Mucosa of stomach (tissue), 1 donor: Measurements from ENCODE around the gene MAP2K5.

Source experiments
- H3K27me3 ChIP-seq: one replicate; pipeline ENCODE4 v1.7.0; 2013; ENCODE audit warnings: mild to moderate bottlenecking, low read length; ENCODE audit not compliant: control insufficient read depth, insufficient read depth
- H3K36me3 ChIP-seq: one replicate; pipeline ENCODE4 v1.7.0; 2013; ENCODE audit warnings: low read length; ENCODE audit not compliant: control insufficient read depth, insufficient read depth
- H3K4me1 ChIP-seq: one replicate; pipeline ENCODE4 v1.7.0; 2013; ENCODE audit warnings: mild to moderate bottlenecking, low read length; ENCODE audit not compliant: control insufficient read depth, insufficient read depth
- H3K4me3 ChIP-seq: one replicate; pipeline ENCODE4 v1.7.0; 2013; ENCODE audit warnings: low read length
- H3K9ac ChIP-seq: one replicate; pipeline ENCODE4 v1.7.0; 2013; ENCODE audit warnings: mild to moderate bottlenecking, low read length, moderate library complexity
- H3K9me3 ChIP-seq: one replicate; pipeline ENCODE4 v1.7.0; 2013; ENCODE audit warnings: mild to moderate bottlenecking, low read length, moderate library complexity; ENCODE audit not compliant: control insufficient read depth
- donor health status: Pancreatic carcinoma.

The MAP2K5 gene

DNA sequence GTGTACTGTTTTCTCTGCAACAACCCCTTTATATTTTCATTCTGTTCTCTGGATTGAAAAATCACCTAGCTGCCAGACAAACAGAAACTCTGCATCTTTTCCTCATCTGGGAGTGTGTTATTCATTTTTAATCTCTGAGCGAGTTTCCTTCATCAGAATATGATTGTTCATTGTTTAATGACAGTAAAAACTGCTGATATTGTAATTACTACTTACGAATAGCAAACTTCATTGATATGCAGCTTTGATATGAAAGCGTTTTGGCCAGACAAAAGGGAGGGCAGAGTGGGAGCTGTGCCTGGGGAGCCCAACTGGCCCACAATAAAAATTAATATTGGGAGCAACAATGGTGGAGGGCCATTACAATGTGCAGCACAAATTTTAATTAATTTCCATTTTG, 150.1 kb downstream of the MAP2K5 start:
- no peak overlapping the region for H3K9ac ChIP-seq
- no peak overlapping the region for H3K4me3 ChIP-seq
- H3K27me3 ChIP-seq = no peaks in the 10 kb centered on the region
- H3K36me3 ChIP-seq = no peaks in the 10 kb centered on the region
- H3K4me1 ChIP-seq = no peaks in the 10 kb centered on the region
- no peaks in the 10 kb centered on the region for H3K9me3 ChIP-seq

DNA sequence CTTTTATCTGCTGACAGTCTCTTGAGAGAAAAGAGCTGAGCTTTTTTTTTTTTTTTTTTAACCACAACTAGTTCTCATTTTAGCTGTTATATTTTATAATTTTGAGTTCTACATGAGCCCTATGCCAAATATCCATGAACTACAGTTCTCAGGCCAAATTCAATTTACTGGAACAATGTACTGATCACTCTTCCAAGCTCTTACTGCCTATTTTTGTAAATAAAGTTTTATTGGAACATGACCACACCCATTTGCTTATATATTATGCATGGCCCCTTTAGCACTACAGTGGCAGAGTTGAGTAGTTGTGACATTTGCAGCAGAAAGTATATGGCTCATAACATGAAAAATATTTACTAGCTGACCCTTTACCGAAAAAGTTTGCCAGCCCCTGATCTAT, 153.6 kb downstream of the MAP2K5 start:
- H3K9ac ChIP-seq = no peak overlapping the region
- H3K4me1 ChIP-seq = no peaks in the 10 kb centered on the region
- no peaks in the 10 kb centered on the region for H3K27me3 ChIP-seq
- no peaks in the 10 kb centered on the region for H3K36me3 ChIP-seq
- H3K4me3 ChIP-seq = no peak overlapping the region
- no peaks in the 10 kb centered on the region for H3K9me3 ChIP-seq

DNA sequence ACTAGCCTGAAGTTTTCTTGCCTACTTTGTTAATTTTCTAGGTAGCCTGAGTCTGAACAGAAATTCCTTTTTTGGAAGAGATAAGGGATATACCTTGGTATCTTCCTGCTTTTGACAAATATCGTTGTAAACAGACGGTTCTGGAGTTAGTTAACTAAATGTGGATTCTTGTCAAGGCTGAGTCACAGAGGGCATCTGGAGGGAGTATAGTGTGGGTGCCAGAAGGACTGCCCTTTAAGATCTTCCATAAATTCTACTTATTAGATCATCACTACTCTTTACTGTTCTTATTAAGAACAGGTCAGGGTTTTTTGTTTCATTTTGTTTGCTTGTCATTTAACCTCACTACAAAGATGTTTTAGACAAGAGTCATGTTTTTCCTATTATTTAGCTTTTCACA, 157.5 kb downstream of the MAP2K5 start:
- H3K36me3 ChIP-seq = no peaks in the 10 kb centered on the region

DNA sequence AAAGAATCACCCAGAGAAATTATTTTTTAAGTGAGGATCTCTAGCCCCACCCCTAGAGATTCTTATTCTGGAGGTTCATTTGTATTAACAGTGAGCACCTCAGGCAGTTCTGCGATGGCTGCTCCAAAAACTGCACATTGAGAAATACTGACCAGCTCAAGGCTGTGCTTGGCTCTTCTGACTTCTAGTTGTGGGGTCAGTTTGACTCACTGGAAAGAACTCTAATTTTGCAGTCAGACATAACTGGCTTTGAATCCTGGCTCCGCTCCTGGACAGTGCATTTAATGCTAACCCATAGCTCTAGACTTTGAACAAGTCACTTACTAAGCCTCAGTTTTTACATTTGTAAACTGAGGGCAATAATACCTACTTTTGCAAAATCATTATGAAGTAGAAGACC, 159.2 kb downstream of the MAP2K5 start:
- Histone ChIP-seq H3K27me3 (no peaks in the 10 kb centered on the region), H3K36me3 (no peaks in the 10 kb centered on the region), H3K4me3 (no peak overlapping the region), H3K9me3 (no peaks in the 10 kb centered on the region), H3K9ac (no peak overlapping the region), H3K4me1 (no peaks in the 10 kb centered on the region)

More for the DNA sequence above, 157.5 kb downstream of the MAP2K5 start:
- no peak overlapping the region for H3K4me3 ChIP-seq
- no peaks in the 10 kb centered on the region for H3K4me1 ChIP-seq
- no peaks in the 10 kb centered on the region for H3K9me3 ChIP-seq
- H3K9ac ChIP-seq = no peak overlapping the region
- no peaks in the 10 kb centered on the region for H3K27me3 ChIP-seq

DNA sequence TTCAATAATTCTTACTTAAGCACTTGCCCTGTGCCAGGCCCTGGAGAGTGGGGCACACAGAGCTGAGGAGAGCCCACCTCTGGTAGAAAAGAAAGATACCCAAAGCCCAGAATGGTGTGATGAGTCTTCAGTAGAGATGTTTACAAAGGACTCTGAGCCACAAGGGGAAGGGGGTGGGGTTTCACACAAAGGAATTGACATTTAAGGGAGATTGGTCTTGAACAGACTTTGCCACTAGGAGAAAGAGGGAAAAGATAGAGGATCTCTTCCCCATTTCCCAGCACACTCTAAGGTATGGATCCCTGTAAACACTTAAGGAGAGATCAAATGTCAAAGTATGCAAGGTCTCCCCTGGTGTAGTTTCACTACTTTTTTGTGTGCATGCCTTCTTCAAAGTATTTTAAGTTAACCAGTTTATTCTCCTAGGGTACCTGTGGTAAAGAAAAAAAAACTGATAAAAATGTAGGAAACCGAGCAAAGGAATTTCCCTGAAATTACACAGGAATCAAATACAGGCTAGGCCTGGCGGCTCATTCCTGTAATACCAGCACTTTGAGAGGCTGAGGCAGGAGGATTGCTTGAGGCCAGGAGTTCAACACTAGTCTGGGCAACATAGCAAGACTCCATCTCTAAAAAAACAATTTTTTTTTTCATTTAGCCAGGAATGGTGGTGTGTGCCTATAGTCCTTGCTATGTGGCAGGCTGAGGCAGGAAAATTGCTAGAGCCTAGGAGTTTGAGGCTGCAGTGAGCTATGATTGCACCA, 165.2 kb downstream of the MAP2K5 start:
- Histone ChIP-seq H3K4me3 (no peak overlapping the region), H3K4me1 (no peaks in the 10 kb centered on the region), H3K27me3 (no peaks in the 10 kb centered on the region), H3K9me3 (no peaks in the 10 kb centered on the region), H3K9ac (no peak overlapping the region), H3K36me3 (no peaks in the 10 kb centered on the region)

DNA sequence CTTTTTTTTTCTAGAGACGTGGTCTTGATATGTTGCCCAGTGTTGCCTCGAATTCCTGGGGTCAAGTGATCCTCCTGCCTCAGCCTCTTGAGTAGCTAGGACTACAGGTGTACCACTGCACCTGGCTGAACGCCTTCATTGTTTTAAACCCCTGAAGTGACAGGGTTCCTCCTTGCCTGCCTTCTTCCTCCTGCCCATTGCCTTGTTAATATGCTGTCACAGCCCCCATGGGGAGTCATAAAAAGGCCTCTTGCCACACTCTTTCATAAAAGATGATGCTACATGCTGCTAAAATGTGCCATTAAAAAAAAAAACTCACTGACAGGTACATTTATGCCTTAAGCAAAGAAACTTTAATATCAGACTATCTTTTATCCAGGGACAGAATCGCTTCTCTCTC, 166.0 kb downstream of the MAP2K5 start:
- no peaks in the 10 kb centered on the region for H3K9me3 ChIP-seq
- H3K27me3 ChIP-seq = no peaks in the 10 kb centered on the region
- H3K9ac ChIP-seq = no peak overlapping the region
- H3K4me1 ChIP-seq = no peaks in the 10 kb centered on the region
- no peak overlapping the region for H3K4me3 ChIP-seq
- no peaks in the 10 kb centered on the region for H3K36me3 ChIP-seq

DNA sequence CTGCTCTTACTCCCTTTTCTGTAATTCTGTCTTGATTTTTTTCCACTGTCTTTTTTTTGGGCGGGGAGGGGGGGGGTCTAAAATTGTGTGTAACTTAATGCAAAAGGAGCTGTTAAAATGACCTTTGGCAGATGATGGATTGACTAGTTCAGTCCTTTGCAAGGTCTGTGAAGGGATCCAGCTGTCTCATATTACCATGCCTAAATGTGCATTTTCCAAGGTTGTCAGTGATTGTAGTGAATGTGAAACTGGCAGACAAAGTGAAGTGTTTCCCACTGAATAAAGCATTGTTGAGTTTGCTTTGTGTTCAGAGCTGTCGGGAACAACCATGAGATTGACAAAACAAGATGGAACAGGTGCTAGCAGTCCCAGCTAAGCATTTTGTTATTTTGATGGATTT, 172.7 kb downstream of the MAP2K5 start:
- no peak overlapping the region for H3K4me3 ChIP-seq
- peaks cover 12% of the 10 kb centered on the region for H3K4me1 ChIP-seq
- no peak overlapping the region for H3K9ac ChIP-seq
- no peaks in the 10 kb centered on the region for H3K27me3 ChIP-seq
- H3K36me3 ChIP-seq = no peaks in the 10 kb centered on the region
- no peaks in the 10 kb centered on the region for H3K9me3 ChIP-seq

DNA sequence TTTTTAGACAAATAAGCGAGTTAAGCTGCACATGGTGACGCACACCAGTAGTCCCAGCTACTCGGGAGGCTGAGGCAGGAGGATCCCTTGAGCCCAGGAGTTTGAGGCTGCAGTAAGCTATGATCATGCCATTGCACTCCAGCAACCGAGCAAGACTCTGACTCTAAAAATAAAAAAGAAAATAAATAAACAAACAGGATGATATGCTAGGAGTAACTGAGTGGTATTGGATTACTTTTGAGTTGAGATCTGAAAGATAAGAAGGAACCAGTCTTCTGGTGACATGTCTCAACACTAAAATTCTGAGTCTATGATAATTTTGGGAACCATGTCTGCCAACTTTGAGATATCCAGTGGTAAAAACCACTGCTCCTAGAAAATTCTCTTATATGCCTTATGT, 173.7 kb downstream of the MAP2K5 start:
- Histone ChIP-seq H3K4me3 (no peak overlapping the region), H3K9me3 (no peaks in the 10 kb centered on the region)

DNA sequence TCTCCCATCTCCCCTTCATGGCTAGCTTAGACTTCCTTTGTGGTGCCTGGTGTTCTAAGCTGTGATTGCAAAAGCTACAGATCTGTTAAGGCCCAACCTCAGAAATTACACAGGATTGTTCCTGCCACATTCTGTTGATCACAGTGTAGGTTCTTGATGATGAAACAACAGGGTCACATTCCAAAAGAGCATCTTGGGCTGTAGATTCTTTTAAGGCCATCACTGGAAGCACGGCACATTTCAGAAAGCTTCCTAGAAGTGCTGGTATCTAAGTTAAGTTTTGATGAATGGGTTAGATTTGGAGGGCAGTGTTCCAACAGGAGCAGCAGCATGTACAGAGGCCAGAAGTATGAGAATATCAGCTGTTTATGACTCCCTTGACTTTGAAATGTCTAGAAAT, 175.3 kb downstream of the MAP2K5 start:
- Histone ChIP-seq H3K4me3 (no peak overlapping the region), H3K4me1 (peaks cover 12% of the 10 kb centered on the region), H3K36me3 (no peaks in the 10 kb centered on the region), H3K9ac (no peak overlapping the region), H3K9me3 (no peaks in the 10 kb centered on the region), H3K27me3 (no peaks in the 10 kb centered on the region)

More for the DNA sequence above, 173.7 kb downstream of the MAP2K5 start:
- H3K4me1 ChIP-seq = peaks cover 12% of the 10 kb centered on the region
- no peaks in the 10 kb centered on the region for H3K27me3 ChIP-seq
- no peaks in the 10 kb centered on the region for H3K36me3 ChIP-seq
- no peak overlapping the region for H3K9ac ChIP-seq

DNA sequence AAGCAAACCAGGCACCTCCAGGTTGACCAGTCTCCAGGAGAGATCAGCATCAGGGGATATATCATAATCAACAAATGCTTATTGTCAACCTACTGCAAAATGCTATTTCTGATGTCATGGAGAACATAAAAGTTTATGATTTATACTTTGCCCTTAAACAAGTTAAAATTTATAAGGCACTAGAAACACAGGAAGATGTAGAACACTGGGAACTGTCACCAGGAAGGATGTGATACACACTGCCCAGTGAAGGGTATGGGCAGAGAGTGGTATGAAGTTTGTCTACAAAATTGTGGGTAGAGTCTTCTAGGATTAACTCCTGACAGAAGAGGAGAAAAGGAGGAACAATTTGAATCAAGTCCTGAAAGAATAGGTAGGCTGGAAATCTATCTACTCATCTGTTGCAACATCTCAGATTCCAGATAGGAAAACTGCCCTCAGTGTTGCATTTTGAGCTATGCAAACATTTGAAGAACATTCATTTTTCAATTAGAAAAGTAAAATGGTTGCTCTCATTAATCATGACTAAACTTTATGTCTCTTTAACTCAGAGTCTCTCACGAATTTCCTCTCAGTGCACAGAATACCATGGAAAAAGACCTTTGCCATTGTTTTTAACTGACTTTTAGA, 176.9 kb downstream of the MAP2K5 start:
- Histone ChIP-seq H3K4me3 (no peak overlapping the region), H3K4me1 (peaks cover 12% of the 10 kb centered on the region), H3K36me3 (no peaks in the 10 kb centered on the region), H3K9ac (no peak overlapping the region), H3K9me3 (no peaks in the 10 kb centered on the region), H3K27me3 (no peaks in the 10 kb centered on the region)

DNA sequence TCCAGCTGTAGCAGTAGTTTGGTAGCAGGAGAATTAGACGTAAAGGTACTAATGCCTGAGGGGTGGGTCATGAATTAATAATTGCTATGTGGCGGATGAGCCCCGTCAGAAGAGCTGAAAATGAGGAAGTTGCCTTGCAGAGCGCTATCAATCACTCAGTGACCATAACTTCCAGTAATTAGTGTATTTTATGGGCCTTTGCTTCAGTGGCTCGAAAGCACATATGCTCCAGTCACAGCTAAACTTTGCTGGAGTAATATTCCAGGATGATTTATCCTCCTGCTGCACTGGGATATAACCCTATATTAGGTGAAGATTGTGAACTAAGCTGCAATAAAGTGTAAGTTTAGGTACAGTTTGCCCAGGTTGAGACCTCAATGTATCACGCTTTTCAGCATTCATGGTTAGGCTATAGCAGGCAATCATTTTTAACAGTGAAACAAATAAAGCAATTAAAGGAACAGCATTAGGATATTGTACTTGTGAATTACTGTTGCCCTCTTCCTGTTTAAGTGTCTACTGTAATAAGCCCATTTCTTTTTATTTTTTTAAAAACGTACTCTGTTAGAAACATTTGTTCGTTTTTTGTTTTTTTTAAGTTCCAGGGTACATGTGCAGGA, 178.2 kb downstream of the MAP2K5 start:
- no peaks in the 10 kb centered on the region for H3K36me3 ChIP-seq
- H3K4me3 ChIP-seq = no peak overlapping the region
- peaks cover 12% of the 10 kb centered on the region for H3K4me1 ChIP-seq
- H3K9ac ChIP-seq = no peak overlapping the region
- H3K27me3 ChIP-seq = no peaks in the 10 kb centered on the region
- no peaks in the 10 kb centered on the region for H3K9me3 ChIP-seq

DNA sequence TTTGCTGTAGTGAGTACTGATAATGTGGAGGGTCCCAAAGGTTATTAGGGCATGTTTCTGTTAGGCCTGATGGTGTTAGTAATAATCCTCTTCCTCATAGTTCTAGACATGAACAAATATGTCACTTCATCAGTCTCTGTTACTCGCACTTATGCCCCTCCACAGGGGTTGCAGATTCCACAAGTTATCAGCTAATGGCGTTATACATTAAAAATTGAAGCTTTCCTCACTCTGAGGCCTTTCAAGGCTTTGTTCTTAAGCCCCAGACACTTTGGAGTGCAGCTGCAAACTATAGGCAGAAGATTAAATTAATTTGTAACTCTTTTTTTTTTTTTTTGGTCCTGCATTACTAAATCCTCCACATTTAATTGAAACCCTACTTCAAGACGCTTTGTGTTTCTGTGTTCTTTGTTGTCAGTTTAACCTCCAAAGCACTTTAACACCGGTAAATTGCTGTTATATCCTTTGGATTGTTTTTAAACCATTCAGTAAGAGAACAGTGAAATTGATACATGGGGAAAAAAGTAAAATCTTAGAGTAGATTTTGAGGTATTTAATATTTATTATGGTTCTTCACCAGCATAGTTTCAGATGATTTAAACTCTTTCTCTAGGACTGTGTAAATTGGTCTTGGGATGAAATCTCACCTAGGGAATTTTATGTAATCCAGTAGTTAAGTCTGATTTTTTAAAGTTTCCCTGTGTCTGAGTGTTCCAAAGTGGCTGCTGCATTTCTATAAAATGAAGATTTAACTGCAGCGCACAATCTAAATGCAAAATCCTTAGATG, 179.7 kb downstream of the MAP2K5 start:
- Histone ChIP-seq H3K4me3 (no peak overlapping the region), H3K36me3 (no peaks in the 10 kb centered on the region), H3K9ac (no peak overlapping the region), H3K27me3 (no peaks in the 10 kb centered on the region), H3K9me3 (no peaks in the 10 kb centered on the region), H3K4me1 (peaks cover 5% of the 10 kb centered on the region)
